ENCODE data around the gene RFXAP. TPM values are rescaled to one million over a fixed set of nuclear protein-coding genes. Genes with fewer than 3 reads are reported as not detected.
A peak's percentile ranks its signal among the peaks of the same experiment; 100 is the strongest.

RFXAP gene
- total and polyA plus RNA-seq, 4 donors, result 4.7 to 19.7 (median 13.8) TPM

DNA sequence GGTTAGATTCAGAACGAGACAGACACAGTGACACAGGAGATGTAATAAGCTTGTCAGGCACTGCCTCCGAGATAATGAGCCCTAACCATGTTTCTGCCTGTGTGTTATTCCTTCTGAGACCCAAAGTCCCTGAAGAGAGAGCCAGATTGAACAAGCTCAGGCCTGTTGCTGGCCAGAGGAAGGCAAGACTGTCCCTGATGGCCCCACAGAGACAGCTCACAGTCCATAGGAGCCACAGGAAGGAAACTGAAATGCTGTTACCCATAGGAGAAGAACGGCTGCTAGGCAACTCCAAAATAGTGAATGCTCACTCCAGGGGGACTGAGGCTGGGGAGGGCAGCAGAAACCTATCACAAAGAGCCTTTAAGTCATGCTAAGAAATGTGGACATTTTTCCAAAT lies 31.8 kb upstream of the RFXAP start:
- DNase-seq (ENCODE audit: low read depth in 4 of 6, low spot score in 6 of 6), result peak in 1 of 6 donors; percentile 17
- Histone ChIP-seq H3K9me3 (ENCODE audit: control insufficient read depth, insufficient read depth, low read length) (no peaks in the 10 kb centered on the region), H3K4me1 (ENCODE audit: control insufficient read depth, insufficient read depth, low read length) (no peaks in the 10 kb centered on the region), H3K27ac (ENCODE audit: low read depth, low read length) (no peak overlapping the region), H3K27me3 (ENCODE audit: control insufficient read depth, insufficient read depth, low read length) (no peaks in the 10 kb centered on the region), H3K36me3 (ENCODE audit: control insufficient read depth, insufficient read depth, low read length) (no peaks in the 10 kb centered on the region), H3K4me3 (ENCODE audit: low read depth, low read length) (no peak overlapping the region)
- 37% methylated on average over 3 of the region's 3 CpGs for WGBS (ENCODE audit: insufficient coverage)

DNA sequence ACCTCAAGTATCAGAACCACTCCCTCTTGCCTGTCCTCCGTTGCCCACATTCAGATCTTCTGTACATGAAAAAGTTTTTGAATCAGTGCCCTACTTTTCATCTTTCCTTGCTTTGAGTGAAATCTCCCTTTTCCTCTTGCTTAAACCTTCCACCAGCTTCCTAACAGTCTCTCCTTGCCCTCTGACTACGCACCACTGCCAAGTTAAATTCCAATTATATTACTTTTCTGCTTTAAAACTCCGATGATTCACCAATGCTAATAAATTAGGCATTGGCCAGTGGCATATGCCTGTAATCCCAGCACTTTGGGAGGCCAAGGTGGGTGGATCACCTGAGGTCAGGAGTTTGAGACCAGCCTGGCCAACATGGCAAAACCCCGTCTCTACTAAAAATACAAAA lies 30.7 kb upstream of the RFXAP start:
- H3K27me3 ChIP-seq (ENCODE audit: control insufficient read depth, insufficient read depth, low read length), result no peaks in the 10 kb centered on the region
- no peaks in the 10 kb centered on the region for H3K36me3 ChIP-seq (ENCODE audit: control insufficient read depth, insufficient read depth, low read length)
- H3K27ac ChIP-seq (ENCODE audit: low read depth, low read length), result no peak overlapping the region
- no peaks in the 10 kb centered on the region for H3K9me3 ChIP-seq (ENCODE audit: control insufficient read depth, insufficient read depth, low read length)
- no peak for DNase-seq (ENCODE audit: low read depth in 4 of 6, low spot score in 6 of 6)
- H3K4me3 ChIP-seq (ENCODE audit: low read depth, low read length), result no peak overlapping the region
- 89% methylated on average over 2 of the region's 4 CpGs for WGBS (ENCODE audit: insufficient coverage)
- H3K4me1 ChIP-seq (ENCODE audit: control insufficient read depth, insufficient read depth, low read length), result no peaks in the 10 kb centered on the region

DNA sequence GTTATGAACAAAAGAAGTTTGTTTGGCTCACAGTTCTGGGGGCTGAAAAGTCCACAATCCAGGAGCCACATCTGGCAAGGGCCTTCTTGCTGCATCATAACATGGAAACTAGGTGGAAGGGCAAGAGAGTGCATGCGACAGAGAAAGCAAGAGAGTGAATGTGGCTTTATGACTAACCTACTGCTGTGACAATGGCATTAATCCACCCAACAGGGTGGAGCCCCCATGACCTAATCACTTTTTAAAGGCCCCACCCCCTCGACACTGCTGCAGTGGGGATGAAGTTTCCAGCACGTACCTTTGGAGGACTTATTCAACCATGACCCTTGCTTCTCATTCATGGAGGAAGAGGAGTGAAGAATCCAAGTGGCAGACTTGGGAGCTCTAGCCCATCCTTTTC lies 30.0 kb upstream of the RFXAP start:
- no peaks in the 10 kb centered on the region for H3K27me3 ChIP-seq (ENCODE audit: control insufficient read depth, insufficient read depth, low read length)
- WGBS (ENCODE audit: insufficient coverage), result no CpG with 5 or more reads among the region's 3 CpGs
- no peak for DNase-seq (ENCODE audit: low read depth in 4 of 6, low spot score in 6 of 6)

DNA sequence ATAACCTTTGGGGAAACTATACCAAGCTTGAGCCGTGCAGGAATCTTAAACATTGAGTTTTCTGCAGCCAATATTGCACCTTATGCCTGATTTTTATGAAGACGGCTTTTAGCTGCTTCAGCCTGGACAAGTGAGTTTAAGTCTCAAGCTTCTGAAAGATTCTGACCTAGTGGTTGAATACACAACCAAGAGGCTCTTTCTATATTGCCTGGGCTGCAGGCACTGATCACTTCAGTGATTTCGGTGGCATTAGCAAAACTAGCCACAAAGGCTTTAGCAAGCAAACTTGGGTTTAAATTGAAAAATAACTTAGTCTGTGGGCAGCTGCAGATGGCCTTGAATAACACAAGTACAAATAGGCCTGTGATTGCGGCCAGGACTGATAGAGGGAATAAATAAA lies 29.3 kb upstream of the RFXAP start:
- no peak overlapping the region for H3K4me3 ChIP-seq (ENCODE audit: low read depth, low read length)
- H3K36me3 ChIP-seq (ENCODE audit: control insufficient read depth, insufficient read depth, low read length), result no peaks in the 10 kb centered on the region
- DNase-seq (ENCODE audit: low read depth in 4 of 6, low spot score in 6 of 6), result no peak
- no peaks in the 10 kb centered on the region for H3K27me3 ChIP-seq (ENCODE audit: control insufficient read depth, insufficient read depth, low read length)
- no peak overlapping the region for H3K27ac ChIP-seq (ENCODE audit: low read depth, low read length)
- H3K4me1 ChIP-seq (ENCODE audit: control insufficient read depth, insufficient read depth, low read length), result no peaks in the 10 kb centered on the region
- H3K9me3 ChIP-seq (ENCODE audit: control insufficient read depth, insufficient read depth, low read length), result no peaks in the 10 kb centered on the region
- WGBS (ENCODE audit: insufficient coverage), result 84% methylated on average over 4 of the region's 4 CpGs

More for the DNA sequence above, 30.0 kb upstream of the RFXAP start:
- H3K4me1 ChIP-seq (ENCODE audit: control insufficient read depth, insufficient read depth, low read length), result no peaks in the 10 kb centered on the region
- no peaks in the 10 kb centered on the region for H3K36me3 ChIP-seq (ENCODE audit: control insufficient read depth, insufficient read depth, low read length)
- H3K27ac ChIP-seq (ENCODE audit: low read depth, low read length), result no peak overlapping the region
- H3K9me3 ChIP-seq (ENCODE audit: control insufficient read depth, insufficient read depth, low read length), result no peaks in the 10 kb centered on the region
- H3K4me3 ChIP-seq (ENCODE audit: low read depth, low read length), result no peak overlapping the region

DNA sequence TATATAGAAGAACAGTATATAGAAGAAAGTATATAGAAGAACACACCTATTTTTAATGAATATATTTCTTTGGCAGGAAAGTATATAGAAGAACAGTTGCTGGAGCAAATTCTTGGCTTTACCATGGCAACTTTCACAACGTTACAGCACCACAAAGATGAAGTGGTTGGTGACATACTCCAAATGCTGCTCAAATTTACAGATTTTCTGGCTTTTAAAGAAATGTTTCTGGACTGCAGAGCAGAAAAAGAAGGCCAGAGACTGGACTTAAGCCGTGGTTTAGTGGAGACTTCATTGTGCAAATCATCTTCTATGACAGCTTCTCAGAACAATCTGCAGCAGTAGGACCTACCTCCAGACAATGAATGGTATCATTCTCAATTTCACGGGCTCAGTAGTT lies 24.3 kb upstream of the RFXAP start:
- H3K4me3 ChIP-seq (ENCODE audit: low read depth, low read length), result no peak overlapping the region
- no peaks in the 10 kb centered on the region for H3K27me3 ChIP-seq (ENCODE audit: control insufficient read depth, insufficient read depth, low read length)
- DNase-seq (ENCODE audit: low read depth in 4 of 6, low spot score in 6 of 6), result no peak
- whole genome bisulfite sequencing (ENCODE audit: insufficient coverage), result 83% methylated on average over 1 of the region's 3 CpGs
- H3K36me3 ChIP-seq (ENCODE audit: control insufficient read depth, insufficient read depth, low read length), result no peaks in the 10 kb centered on the region
- no peaks in the 10 kb centered on the region for H3K4me1 ChIP-seq (ENCODE audit: control insufficient read depth, insufficient read depth, low read length)
- H3K27ac ChIP-seq (ENCODE audit: low read depth, low read length), result no peak overlapping the region
- H3K9me3 ChIP-seq (ENCODE audit: control insufficient read depth, insufficient read depth, low read length), result no peaks in the 10 kb centered on the region

DNA sequence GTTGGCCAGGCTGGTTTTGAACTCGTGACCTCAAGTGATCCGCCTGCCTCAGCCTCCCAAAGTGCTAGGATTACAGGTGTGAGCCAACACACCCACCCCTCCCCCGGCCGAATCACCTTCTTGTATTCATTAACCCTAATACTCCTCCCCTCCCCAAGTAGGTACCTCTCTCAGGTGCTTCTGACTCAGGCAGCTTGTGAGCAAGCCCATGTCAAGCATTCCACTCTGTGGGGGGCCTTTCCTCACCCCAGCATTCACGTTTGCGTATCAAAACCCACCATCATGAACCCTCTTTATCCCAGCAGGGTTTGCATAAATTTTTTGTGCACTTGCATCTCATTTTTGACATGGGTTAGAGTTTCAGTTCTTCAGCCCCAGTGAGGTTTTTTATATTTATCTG lies 23.6 kb upstream of the RFXAP start:
- Histone ChIP-seq H3K27ac (ENCODE audit: low read depth, low read length) (no peak overlapping the region), H3K4me3 (ENCODE audit: low read depth, low read length) (no peak overlapping the region), H3K36me3 (ENCODE audit: control insufficient read depth, insufficient read depth, low read length) (no peaks in the 10 kb centered on the region), H3K9me3 (ENCODE audit: control insufficient read depth, insufficient read depth, low read length) (no peaks in the 10 kb centered on the region), H3K4me1 (ENCODE audit: control insufficient read depth, insufficient read depth, low read length) (no peaks in the 10 kb centered on the region), H3K27me3 (ENCODE audit: control insufficient read depth, insufficient read depth, low read length) (no peaks in the 10 kb centered on the region)
- WGBS (ENCODE audit: insufficient coverage), result 81% methylated on average over 4 of the region's 6 CpGs
- no peak for DNase-seq (ENCODE audit: low read depth in 4 of 6, low spot score in 6 of 6)

DNA sequence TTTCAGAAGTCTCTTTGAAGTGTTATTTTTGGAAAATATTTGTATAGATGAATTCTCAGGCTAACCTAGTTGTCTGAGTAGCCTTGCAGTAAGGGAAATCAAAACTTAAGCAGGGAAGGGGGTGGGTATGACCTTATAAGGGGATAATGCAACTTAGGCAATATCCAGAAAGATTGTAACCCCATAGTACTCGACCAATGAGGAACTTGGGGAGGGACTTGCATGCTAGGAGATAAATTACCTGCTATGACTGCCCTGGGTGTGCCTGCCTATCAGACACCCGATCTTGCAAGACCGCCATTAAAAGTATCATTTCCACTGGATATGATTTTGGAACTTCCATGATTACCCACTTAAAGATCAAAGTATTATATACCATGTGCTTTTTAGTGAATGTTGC lies 23.0 kb upstream of the RFXAP start:
- no peak overlapping the region for H3K4me3 ChIP-seq (ENCODE audit: low read depth, low read length)
- no peak for DNase-seq (ENCODE audit: low read depth in 4 of 6, low spot score in 6 of 6)
- H3K36me3 ChIP-seq (ENCODE audit: control insufficient read depth, insufficient read depth, low read length), result no peaks in the 10 kb centered on the region
- 80% methylated on average over 1 of the region's 3 CpGs for WGBS (ENCODE audit: insufficient coverage)
- H3K9me3 ChIP-seq (ENCODE audit: control insufficient read depth, insufficient read depth, low read length), result no peaks in the 10 kb centered on the region
- no peak overlapping the region for H3K27ac ChIP-seq (ENCODE audit: low read depth, low read length)
- no peaks in the 10 kb centered on the region for H3K4me1 ChIP-seq (ENCODE audit: control insufficient read depth, insufficient read depth, low read length)
- no peaks in the 10 kb centered on the region for H3K27me3 ChIP-seq (ENCODE audit: control insufficient read depth, insufficient read depth, low read length)

DNA sequence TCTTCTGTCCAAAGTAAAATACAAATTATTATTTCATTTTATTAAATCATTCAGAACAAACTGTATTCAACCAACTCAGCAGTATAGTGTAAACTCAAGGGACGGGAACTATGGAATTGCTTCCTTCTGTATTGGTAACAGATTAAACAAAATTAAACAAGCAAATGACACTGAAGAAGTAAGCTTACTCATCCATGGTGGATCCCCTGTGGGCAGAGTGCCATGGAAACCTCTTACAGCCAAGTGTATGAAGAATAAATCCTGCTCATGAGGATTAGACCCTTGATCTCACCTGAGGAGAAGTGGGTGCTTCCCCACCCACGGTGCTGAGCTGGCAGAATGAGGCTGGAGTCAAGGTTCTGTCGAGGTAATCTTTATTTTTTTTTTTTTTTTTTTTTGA lies 18.0 kb upstream of the RFXAP start:
- no peaks in the 10 kb centered on the region for H3K36me3 ChIP-seq (ENCODE audit: control insufficient read depth, insufficient read depth, low read length)
- no peak overlapping the region for H3K4me3 ChIP-seq (ENCODE audit: low read depth, low read length)
- no peaks in the 10 kb centered on the region for H3K4me1 ChIP-seq (ENCODE audit: control insufficient read depth, insufficient read depth, low read length)
- no peaks in the 10 kb centered on the region for H3K27me3 ChIP-seq (ENCODE audit: control insufficient read depth, insufficient read depth, low read length)
- H3K27ac ChIP-seq (ENCODE audit: low read depth, low read length), result no peak overlapping the region
- no CpG with 5 or more reads among the region's 3 CpGs for WGBS (ENCODE audit: insufficient coverage)
- H3K9me3 ChIP-seq (ENCODE audit: control insufficient read depth, insufficient read depth, low read length), result no peaks in the 10 kb centered on the region
- no peak for DNase-seq (ENCODE audit: low read depth in 4 of 6, low spot score in 6 of 6)

DNA sequence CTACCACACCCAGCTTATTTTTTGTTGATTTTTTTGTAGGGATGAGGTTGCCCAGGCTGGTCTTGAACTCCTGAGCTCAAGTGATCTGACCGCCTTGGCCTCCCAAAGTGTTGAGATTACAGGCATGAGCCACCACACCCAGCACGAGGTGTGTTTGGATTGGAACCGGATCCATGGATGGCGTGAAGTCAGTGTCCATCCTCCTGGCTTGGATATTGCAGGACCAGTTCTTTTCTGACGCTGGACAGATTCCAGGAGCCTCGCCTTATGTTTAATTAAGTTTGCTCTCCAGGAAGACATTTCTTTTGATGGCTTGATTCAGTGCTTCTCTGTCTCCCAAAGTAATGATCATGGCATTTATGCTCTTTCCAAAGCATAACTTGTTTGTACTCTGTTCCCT lies 14.4 kb upstream of the RFXAP start:
- DNase-seq (ENCODE audit: low read depth in 4 of 6, low spot score in 6 of 6), result no peak
- no peak overlapping the region for H3K27ac ChIP-seq (ENCODE audit: low read depth, low read length)
- no peaks in the 10 kb centered on the region for H3K27me3 ChIP-seq (ENCODE audit: control insufficient read depth, insufficient read depth, low read length)
- 91% methylated on average over 6 of the region's 6 CpGs for WGBS (ENCODE audit: insufficient coverage)
- no peaks in the 10 kb centered on the region for H3K9me3 ChIP-seq (ENCODE audit: control insufficient read depth, insufficient read depth, low read length)
- H3K4me1 ChIP-seq (ENCODE audit: control insufficient read depth, insufficient read depth, low read length), result no peaks in the 10 kb centered on the region
- H3K4me3 ChIP-seq (ENCODE audit: low read depth, low read length), result no peak overlapping the region
- H3K36me3 ChIP-seq (ENCODE audit: control insufficient read depth, insufficient read depth, low read length), result no peaks in the 10 kb centered on the region

DNA sequence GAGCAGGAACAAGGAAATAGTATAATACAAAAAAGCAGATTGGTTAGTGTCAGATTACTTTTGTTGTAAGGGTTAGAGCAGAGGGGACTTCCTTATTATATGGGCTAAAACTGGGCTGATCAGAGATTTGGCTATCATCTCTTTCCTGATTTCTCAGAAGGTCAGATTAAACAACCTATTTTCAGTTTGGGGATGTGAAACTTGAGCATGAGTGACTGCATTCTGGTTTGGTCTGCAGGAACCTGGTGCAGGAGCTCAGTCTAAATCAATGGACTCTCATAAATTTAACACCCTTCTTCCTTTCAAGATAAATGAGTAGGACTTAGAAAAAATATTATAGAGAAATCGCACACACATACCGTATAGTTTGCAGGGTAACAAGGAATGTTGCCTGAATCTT lies 12.9 kb upstream of the RFXAP start:
- DNase-seq (ENCODE audit: low read depth in 4 of 6, low spot score in 6 of 6), result no peak
- H3K4me3 ChIP-seq (ENCODE audit: low read depth, low read length), result no peak overlapping the region
- WGBS (ENCODE audit: insufficient coverage), result no CpG with 5 or more reads among the region's 2 CpGs
- H3K4me1 ChIP-seq (ENCODE audit: control insufficient read depth, insufficient read depth, low read length), result no peaks in the 10 kb centered on the region
- no peak overlapping the region for H3K27ac ChIP-seq (ENCODE audit: low read depth, low read length)
- no peaks in the 10 kb centered on the region for H3K36me3 ChIP-seq (ENCODE audit: control insufficient read depth, insufficient read depth, low read length)
- no peaks in the 10 kb centered on the region for H3K9me3 ChIP-seq (ENCODE audit: control insufficient read depth, insufficient read depth, low read length)
- no peaks in the 10 kb centered on the region for H3K27me3 ChIP-seq (ENCODE audit: control insufficient read depth, insufficient read depth, low read length)

Data from spinal cord (tissue), 10 donors.